Limb (tissue), 2 donors: ENCODE data around the gene STEAP4.

Source experiments
- DNase-seq, 2 donors: peaks; one replicate each; pipeline ENCODE4 v3.0.0-alpha.2; 2016; ENCODE audit errors: extremely low spot score in 2 of 2

Gene STEAP4

DNA sequence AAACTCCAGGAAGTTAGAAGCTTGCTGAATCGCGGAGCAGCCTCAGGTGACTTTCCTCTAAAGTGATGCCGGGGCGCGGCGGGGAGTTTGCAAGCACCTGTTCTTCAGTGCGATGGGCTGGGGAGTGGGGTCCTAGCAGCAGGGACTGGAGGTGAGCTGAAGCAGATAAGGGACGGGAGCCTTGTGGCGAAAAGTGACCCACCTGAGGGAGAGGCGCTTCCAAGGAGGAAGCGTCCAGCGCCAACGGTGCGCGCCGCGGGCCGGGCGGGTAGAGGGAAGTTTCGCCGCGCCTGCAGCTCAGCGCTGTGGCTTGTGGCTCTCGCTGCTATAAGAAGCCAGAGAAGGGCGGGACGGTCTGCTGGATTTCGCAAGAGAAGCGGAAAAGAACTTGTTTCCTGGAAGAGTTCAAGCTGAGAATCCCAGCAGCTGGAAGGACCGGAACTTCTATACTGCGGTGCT lies at the start of gene STEAP4:
TSS of gene STEAP4 (minus strand) at position 305 of the 459 bp plus-strand sequence. CDS start 22,625 bp downstream, outside the sequence.
- DNase-seq: peak; percentile 44 to 60

DNA sequence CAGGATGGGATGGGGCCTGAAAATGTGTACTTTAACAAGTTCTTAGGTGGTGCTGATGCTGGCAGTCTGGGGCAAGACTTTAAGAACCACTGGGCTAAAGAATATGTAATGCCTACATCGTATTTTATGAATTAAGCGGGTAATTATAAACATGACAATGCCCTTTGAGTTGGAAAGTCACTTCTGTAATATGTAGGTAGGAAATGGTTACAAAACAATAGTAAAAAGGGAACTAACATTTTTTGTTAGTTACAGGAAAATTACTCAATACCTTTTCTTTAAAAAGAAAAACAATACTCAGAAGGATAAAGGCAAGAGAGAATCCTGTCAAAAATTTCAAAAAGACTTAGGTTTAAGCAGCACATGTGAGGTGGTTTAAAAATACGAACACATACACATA lies 48.3 kb upstream of the STEAP4 start:
- no peak for DNase-seq

DNA sequence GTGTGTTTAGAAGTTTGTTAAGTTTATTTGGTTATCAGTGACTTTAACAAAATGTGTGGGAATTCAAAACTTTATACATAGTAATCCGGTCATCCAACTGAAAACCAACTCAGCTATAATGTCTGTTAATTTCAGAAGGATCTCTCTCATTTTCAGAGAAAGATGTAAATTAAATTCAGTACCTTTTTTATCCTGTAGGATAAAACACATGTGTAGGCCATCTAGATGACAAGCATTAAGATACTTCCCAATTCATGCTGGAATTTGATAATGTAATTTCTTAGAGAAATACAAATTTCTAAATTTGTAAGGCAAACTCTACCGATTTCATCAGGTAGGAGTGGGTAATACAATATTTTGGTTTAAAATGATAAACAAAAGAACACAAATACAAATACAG lies 43.4 kb upstream of the STEAP4 start:
- no peak for DNase-seq

GRCh38 chr7:88347517-88347916 lies 40.8 kb upstream of the STEAP4 start:
- DNase-seq: no peak

- no peak for DNase-seq
These were observed 40.4 kb upstream of the STEAP4 start for GRCh38 chr7:88347090-88347489.

- no peak for DNase-seq
These were observed 39.7 kb upstream of the STEAP4 start for GRCh38 chr7:88346357-88346756.

DNA sequence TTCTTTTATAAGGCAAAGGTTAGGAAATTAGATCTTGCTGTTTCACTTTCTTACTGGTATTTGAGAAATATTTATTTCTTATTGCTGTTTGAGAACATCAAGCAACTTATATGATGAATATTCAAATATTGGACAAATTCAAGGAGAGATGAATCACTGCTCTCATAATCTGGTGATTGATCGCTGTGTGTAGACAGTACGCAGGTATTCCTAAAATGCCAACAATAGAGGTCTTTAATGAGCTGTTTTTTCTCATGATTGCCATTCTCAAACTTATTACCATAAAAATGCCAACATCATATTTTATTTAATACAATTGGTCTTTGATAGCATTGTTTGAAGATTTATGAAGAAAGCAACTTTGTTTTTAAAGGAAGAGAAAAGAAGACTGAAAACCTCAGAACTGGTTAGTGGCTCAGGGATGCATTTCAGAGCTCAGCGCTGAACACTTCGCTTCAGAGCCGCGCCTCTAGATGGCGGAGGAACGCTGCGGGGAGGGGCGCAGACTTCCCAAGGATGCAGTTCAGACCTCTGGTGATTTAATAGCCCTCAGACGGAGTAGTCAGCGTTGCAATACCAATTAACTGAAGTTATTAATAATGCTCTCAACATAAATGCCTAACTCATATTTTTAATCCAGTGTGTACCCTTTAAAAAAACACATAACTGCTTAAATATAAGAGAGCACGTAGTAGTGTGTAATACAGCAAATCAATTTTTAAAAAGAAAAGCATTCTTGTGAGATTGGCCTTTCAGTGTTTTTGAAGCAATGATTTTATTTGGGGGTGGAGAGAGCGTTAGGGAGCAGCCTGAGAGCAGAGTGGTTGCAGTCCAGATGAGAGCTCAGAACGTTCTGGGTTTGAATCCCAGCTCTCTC lies 38.5 kb upstream of the STEAP4 start:
- DNase-seq: peak; percentile 61 to 77

DNA sequence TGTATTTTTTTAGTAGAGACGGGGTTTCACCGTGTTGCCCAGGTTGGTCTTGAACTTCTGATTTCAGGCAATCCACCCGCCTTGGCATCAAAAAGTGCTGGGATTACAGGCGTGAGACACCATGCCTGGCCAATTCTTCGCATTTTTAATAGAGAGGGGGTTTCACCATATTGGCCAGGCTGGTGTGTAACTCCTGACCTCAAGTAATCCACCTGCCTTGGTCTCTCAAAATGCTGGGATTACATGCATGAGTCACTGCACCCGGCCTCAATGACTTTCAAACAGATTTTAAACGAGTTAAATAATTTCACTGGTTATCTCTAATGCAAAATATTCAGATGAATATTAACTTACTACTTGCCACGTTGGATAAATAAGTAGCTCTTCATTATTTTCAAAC lies 37.6 kb upstream of the STEAP4 start:
- DNase-seq: no peak

DNA sequence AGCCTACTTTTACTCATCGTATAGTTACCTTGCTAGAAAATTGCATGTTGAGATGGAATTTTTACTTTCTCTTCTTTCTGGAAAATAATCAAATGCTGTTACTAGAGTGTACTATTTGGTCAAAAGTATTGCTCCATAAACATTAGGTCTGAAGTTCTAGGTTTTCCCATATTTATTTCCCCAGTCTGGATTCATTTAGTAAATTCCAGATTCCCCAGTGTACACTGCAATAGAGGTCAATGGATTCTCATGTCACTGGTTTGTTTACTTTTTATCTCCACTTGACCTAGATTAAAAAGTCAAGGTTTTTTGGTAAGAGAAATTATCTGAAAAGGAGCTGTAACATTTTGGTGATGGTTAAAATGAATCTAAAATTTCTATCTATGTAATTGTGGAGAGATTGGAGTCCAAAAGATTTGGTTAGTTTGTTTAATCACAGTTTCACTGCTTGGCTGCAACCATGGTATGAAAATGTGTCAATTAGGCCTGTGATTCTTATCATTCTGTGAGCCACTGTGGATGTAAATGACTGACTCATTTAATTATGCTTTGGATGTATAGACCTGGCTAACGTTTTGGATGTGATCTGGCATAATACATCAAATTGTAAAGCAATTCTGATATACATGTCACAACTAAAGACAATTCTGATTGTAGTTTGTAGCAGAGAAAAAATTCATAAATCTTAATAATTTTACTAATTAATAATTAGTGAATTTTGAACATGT lies 32.7 kb upstream of the STEAP4 start:
- no peak for DNase-seq

GRCh38 chr7:88338503-88338902 lies 31.8 kb upstream of the STEAP4 start:
- no peak for DNase-seq

GRCh38 chr7:88337572-88337971 lies 30.9 kb upstream of the STEAP4 start:
- DNase-seq: no peak

DNA sequence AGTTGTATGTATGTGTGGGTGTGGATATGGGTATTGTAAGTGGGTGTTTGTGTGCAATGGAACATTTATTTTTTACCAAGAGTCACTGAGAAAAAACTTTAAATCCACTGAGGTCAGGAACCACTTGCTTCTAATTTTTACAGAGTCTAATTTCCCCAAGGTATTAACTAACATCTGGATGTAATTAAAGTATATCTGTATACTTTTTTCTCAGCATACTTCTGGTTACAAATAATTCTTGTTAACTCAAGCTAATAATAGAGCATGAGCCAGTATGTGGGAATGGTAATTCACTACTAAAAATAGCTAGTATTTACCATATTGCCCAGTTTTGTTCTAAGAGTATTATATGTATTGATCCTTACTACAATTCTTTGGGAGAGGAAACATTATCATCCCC lies 24.6 kb upstream of the STEAP4 start:
- DNase-seq: no peak

DNA sequence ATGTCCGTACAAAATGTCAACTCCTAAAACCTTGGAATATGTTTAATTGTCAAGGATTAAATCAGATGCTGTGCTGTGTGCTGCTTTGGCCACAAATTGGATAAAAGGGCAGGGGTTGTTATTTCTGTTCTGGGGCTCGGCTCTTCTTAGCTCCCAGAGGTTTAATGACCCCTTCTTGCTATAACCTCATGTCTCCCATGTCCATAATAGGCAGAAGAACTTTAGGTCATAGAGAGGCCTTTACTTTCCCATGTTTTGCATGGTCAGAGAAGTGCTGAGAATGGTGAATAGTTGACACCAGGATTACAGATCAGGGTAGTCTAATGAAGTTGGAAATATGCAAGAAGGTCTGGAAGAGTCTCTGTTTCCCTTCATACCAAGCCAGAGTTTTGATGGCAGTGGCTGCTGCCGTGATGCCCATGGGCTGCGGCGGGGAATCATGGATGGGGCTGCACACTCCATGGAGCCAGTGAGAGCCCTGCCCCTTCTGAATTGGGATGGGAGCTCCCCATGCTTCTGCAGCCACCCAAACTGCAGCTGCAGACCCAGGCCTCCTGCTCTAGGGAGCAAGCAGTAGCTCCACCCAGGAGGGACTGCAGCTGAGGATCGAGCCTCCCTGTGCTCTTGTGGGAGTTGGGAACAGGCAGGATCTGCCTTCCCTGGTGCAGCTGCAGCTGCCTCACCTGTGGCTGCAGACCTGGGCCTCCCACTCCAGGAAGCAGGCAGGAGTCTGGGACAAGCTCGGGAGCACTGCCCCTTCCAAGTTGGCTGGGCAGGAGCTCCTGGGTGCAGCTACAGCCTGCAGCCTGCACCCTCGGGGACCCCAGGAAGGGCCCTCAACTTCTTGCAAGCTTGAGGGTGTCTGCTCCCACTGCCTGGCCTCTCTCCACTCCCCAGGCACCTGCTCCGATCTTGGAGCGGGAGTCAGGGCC lies 23.1 kb upstream of the STEAP4 start:
- DNase-seq: no peak

DNA sequence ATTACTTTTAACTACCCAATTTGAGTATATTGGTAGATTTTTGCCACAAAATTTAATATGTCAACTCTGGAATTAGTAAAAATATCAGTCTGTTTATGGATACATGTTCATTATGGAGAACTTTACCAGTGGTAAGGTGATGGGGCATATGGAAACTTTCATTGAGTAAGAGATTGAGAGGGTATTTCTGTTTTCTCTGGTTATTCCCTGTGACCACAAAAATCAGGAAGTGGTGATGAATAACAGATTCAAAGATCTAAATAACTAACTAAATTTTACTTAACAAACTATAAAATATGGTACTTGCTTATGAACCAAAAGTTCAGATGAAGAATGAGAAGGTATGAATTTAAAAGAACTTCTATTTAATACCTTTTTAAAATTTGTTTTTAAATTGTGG lies 22.1 kb upstream of the STEAP4 start:
- no peak for DNase-seq

- DNase-seq: no peak
These were observed 18.0 kb upstream of the STEAP4 start for GRCh38 chr7:88324699-88325098.

DNA sequence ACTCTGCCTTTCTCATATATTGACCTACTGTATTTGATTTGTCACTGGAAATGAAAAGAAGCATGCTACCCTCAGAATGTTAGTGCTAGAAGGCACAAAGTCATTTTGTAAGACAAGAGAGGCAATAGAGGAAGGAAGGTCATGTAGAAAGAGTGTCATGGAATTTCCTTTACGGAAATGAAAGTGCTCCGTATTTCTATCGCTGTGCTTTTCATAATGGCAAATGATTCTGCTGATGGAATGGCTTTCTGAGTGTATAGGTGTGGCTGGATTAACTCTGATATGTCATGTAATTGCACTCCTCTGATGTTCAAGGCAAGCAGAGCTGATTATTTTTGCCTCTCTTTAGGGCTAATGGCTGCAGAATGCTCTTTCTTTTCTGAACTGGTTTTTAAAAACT lies 15.5 kb upstream of the STEAP4 start:
- DNase-seq: no peak

DNA sequence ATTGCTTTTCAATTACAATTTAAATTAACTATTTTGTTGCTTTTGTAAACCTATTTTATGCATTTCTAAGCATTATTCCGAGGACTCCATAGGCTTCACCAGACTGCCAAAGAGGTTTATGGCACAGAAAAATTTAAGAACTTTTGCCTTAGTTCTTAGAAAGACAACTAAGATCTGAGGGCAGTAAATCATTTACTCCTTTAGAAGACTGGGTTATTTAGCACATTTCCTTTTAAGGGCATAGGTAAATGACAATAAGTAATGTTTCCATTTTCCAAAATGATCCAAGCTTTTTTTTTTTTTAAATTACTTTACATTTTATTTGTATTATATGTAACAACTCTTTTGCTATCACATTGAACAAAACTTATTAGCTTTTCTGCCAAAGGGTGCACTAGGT lies 15.0 kb upstream of the STEAP4 start:
- DNase-seq: no peak

GRCh38 chr7:88318196-88318595 lies 11.5 kb upstream of the STEAP4 start:
- no peak for DNase-seq

- DNase-seq: no peak
These were observed 10.7 kb upstream of the STEAP4 start for GRCh38 chr7:88317422-88317821.

GRCh38 chr7:88316456-88316855 lies 9.8 kb upstream of the STEAP4 start:
- DNase-seq: no peak

DNA sequence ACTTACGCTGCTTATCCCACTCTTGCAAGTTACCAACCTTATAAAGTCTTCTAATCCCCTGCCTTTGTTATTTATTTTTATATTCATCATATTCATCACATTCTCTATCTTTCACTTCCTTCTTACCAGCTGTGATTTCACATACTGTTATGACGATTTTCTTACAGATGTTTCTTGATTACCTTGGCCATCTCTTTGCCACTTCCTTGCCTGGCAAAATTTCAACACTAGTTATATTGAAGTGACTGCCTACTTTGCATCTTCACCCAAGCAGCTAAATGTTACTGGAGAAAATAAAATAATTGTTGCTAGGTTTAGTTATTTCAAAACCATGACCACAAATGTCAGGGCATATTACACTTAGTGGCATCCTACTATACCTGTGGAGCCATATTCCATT lies 8.8 kb upstream of the STEAP4 start:
- DNase-seq: no peak

DNA sequence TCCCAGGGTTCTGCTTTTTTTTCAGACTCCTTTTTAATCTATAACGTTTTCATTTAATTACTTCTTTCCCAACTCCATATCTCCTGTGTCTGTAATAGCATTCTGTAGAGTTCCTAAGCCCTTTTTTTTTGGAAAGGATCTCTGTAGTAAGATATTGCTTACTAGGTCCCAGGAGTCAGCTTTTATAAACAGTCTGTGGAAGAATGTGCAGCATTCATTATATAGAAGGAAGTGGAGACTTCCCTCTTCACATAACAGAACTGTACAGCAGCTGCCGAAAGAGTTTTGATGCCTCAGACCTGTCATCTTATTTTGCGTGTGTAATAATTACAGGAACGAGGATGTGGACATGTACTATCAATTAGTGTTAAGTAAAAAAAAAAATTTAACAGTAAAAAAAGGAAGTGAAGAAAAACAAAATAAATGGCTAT lies 7.4 kb upstream of the STEAP4 start:
- DNase-seq: peak in 1 of 2 donors; percentile 41
